SJCRH30 (cell line): ENCODE results near the gene KRTAP3-2. TPM values are rescaled to one million over a fixed set of nuclear protein-coding genes. Genes with fewer than 3 reads are reported as not detected.

Experiments
- DNase-seq, 2 experiments: peaks; one replicate each; pipeline ENCODE4 v3.0.0-alpha.2; 2015 to 2020
- H3K27ac ChIP-seq: fragments of 250-450 bp; sonication (Bioruptor Pico); 2 replicates; pipeline ENCODE4 v1.5.1; 2020; ENCODE audit warnings: mild to moderate bottlenecking, moderate library complexity
- H3K27me3 ChIP-seq: fragments of 250-450 bp; sonication (Bioruptor Pico); 2 replicates; pipeline ENCODE4 v1.5.1; 2020; ENCODE audit warnings: mild to moderate bottlenecking, moderate library complexity
- H3K36me3 ChIP-seq: fragments of 250-450 bp; sonication (Bioruptor Pico); 2 replicates; pipeline ENCODE4 v1.5.1; 2020; ENCODE audit warnings: mild to moderate bottlenecking, moderate library complexity
- H3K4me1 ChIP-seq: fragments of 250-450 bp; sonication (Bioruptor Pico); 2 replicates; pipeline ENCODE4 v1.5.1; 2020; ENCODE audit warnings: mild to moderate bottlenecking, moderate library complexity
- H3K4me3 ChIP-seq: fragments of 250-450 bp; sonication (Bioruptor Pico); 2 replicates; pipeline ENCODE4 v1.5.1; 2020; ENCODE audit warnings: mild to moderate bottlenecking, moderate library complexity
- H3K9me3 ChIP-seq: fragments of 250-450 bp; sonication (Bioruptor Pico); replicated peaks from 2 replicates; pipeline ENCODE4 v1.5.1; 2020; ENCODE audit warnings: mild to moderate bottlenecking, moderate library complexity
- total RNA-seq: library from RNA; depleted of rRNA; stranded (reverse); fragments of >200 nt; shearing (Covaris generic); gene quantifications from 2 replicates; pipeline ENCODE4 v1.2.3, GENCODE V29; 2014

The KRTAP3-2 gene
- total RNA-seq, 1 experiment from 2014 or later = not detected

DNA sequence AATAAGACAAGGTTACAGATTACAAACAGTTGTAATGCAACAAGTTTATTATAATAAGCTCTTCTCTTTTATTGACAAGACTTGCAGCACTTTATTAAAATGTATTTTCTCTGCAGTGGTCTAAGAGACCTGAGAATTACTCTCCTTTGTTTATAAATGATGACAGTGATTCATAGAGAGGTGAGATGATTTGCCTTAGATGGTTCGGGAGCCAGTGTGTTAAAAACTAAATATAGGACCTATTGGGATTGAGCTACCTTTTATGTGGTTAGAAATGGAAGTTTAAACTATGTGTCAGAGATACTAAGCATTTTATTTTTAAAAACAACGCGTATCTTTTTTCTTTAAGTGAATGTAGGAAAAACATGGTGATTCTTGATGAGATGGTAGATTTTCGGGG, 2.9 kb downstream of the KRTAP3-2 start:
- Histone ChIP-seq H3K4me1 (peaks cover 6% of the 10 kb centered on the region; the same call in 1 of the 2 replicates), H3K27ac (no peak overlapping the region), H3K9me3 (no peaks in the 10 kb centered on the region), H3K27me3 (no peaks in the 10 kb centered on the region), H3K36me3 (no peaks in the 10 kb centered on the region), H3K4me3 (no peak overlapping the region)
- DNase-seq = no peak

DNA sequence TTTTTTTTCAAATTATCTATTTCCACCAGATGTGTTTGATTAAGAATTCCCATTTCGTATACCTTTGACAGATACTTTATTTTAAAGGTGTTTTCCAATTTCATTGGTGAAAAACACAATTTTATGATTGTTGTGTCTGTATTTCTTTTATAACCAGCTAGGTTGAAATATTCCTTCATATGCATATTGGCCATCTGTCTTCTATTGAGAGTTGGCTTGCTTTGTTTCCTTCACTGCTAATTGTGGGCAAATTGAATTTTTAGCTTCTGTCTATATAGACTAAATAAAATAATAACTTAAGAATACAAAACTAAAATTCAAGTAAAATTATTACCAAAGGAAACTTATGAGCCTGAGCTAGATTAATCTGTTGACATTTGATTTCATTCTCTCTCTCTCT, 4.6 kb downstream of the KRTAP3-2 start:
- H3K36me3 ChIP-seq = no peaks in the 10 kb centered on the region
- H3K4me3 ChIP-seq = no peak overlapping the region
- no peaks in the 10 kb centered on the region for H3K27me3 ChIP-seq
- 0 out of 2 replicates have a peak, but pooled peaks cover 2% of the 10 kb centered on the region for H3K9me3 ChIP-seq
- H3K27ac ChIP-seq = no peak overlapping the region
- H3K4me1 ChIP-seq = peaks cover 6% of the 10 kb centered on the region; the same call in 1 of the 2 replicates
- DNase-seq = no peak

DNA sequence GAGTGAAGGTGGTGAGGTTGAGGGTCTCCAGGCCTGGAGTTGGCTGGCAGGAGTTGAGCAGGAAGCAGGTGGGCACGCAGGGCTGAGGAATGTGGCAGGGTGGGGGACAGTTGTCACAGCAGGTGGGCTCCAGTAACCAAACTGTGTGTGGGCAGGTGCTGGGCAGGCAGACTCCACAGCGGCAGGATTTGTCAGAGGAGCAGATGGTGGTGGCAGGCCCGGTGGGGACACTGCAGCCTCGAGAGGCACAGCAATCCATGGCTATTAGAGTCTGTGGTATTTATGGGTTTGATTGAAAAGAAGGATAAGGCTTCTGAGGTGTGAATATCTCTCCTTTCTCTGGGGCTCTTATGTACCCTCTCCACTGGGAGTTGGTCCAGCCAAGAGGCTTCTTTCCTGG, 5.9 kb downstream of the KRTAP3-2 start, which contains the start of gene KRTAP3-3:
TSS of gene KRTAP3-3 (minus strand) at position 326 of the 400 bp plus-strand sequence. CDS start at position 259, 67 bp downstream.
- Histone ChIP-seq H3K9me3 (0 out of 2 replicates have a peak, but pooled peaks cover 2% of the 10 kb centered on the region), H3K27me3 (no peaks in the 10 kb centered on the region), H3K36me3 (no peaks in the 10 kb centered on the region), H3K27ac (no peak within 1 kb of the TSS), H3K4me1 (peaks cover 6% of the 10 kb centered on the region; the same call in 1 of the 2 replicates), H3K4me3 (no peak within 1 kb of the TSS)
- peak; percentile 24 to 33 for DNase-seq

DNA sequence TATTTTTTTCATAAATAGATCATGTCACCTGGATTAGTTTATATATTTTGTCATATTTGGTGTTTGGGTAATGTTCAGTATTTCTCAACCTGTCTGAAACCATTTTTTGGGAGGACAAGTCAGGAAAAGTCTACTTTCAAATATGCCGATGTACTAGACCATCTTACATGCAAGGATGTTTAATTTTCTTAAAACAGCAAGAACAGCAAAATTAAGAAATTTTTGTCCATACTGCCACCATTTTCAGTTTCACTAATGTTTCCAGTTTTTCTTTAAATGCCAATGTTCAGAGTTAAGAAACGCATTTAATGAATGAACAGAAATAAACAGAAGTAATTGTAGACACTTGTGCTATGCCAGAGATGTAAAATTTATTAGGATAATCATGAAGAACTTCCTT, 6.6 kb downstream of the KRTAP3-2 start:
- Histone ChIP-seq H3K4me3 (no peak overlapping the region), H3K36me3 (no peaks in the 10 kb centered on the region), H3K27ac (no peak overlapping the region), H3K27me3 (no peaks in the 10 kb centered on the region), H3K9me3 (0 out of 2 replicates have a peak, but pooled peaks cover 2% of the 10 kb centered on the region), H3K4me1 (peaks cover 6% of the 10 kb centered on the region; the same call in 1 of the 2 replicates)
- DNase-seq = no peak

DNA sequence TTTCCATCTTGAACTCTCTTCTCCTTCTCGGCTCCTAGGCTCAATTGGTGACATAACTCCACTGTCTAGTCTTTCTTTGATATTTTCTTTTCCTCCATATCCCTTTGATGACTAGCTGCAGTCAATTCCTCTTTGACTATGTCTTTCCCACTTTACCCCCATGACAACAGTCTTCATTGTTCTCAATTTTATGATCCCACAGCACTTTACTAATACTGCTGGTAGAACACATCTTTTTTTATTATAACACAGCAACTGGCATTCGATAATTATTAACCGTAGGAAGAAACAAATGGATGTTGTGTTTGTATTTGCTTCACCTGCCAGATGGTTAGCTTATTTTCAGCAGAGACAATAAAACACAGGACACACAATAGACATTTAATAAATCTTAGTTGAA, 7.0 kb downstream of the KRTAP3-2 start:
- Histone ChIP-seq H3K4me3 (no peak overlapping the region), H3K4me1 (peaks cover 6% of the 10 kb centered on the region; the same call in 1 of the 2 replicates), H3K27ac (no peak overlapping the region), H3K9me3 (0 out of 2 replicates have a peak, but pooled peaks cover 2% of the 10 kb centered on the region), H3K36me3 (no peaks in the 10 kb centered on the region), H3K27me3 (no peaks in the 10 kb centered on the region)
- DNase-seq = no peak

DNA sequence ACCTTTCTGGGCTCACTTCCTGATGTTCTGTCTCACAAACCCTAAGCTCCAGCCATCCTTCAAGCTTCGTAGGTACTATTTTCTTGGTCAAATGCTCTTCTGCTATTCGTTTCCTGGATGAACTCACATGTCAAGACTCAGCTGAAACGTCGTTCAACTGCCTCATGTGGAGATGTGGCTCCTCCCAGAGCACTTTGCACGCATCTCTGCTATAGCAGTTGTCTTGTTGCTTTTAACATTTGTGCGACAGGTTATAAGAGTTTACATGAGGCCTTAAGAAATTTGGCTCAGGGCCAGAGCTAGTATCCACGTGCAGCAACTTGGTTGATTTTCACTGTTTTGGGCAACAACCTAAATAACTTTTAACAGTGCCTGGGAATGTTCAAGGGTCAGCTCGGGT, 12.8 kb downstream of the KRTAP3-2 start:
- H3K27ac ChIP-seq = no peak overlapping the region
- H3K4me1 ChIP-seq = no peaks in the 10 kb centered on the region
- no peak for DNase-seq
- H3K9me3 ChIP-seq = 0 out of 2 replicates have a peak, but pooled peaks cover 2% of the 10 kb centered on the region
- no peak overlapping the region for H3K4me3 ChIP-seq
- H3K27me3 ChIP-seq = no peaks in the 10 kb centered on the region
- H3K36me3 ChIP-seq = no peaks in the 10 kb centered on the region

DNA sequence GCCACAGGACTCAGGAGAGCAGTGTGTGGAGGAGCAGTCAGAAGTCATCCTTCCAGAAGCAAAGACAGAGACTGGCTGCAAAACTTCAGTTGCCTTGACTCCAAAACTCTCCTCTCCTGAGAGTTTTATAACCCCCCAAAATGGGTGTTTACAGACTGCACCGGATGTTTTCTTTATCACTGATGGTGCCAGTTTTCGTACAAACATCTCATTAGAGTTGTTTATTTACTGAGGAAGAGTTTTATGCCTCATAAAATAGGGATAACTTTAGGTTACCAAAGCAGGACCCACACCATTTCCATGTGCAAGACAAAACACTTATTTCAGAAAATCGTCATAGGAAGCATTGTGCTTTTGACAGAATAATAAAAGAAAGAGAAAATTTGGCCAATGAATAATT, 15.5 kb downstream of the KRTAP3-2 start, which contains the start of gene KRT40:
TSS of gene KRT40 (minus strand) at position 101 of the 400 bp plus-strand sequence. CDS start at position 48, 53 bp downstream.
- no peak within 1 kb of the TSS for H3K4me3 ChIP-seq
- no peak within 1 kb of the TSS for H3K27ac ChIP-seq
- no peak for DNase-seq
- peaks cover 8% of the 10 kb centered on the region for H3K4me1 ChIP-seq
- H3K9me3 ChIP-seq = no peaks in the 10 kb centered on the region
- H3K36me3 ChIP-seq = no peaks in the 10 kb centered on the region
- H3K27me3 ChIP-seq = no peaks in the 10 kb centered on the region

DNA sequence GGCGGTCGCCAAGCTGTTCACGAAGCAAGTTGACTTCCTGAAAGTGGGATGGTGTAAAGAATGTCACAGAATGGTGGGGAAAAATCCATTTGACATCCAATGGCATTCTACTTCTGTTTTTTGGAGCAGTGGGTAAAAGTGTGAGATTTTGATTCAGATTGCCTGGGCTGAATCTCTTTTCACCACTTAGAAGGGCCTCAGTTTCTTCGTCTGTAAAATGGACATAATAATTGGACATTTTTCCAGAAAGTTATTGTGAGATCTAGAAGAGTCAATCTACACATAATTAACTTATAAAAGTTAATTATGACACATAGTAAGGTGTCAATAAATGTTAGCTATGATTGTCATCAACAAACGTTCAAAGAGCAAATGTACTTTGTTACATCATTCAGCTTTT, 18.6 kb downstream of the KRTAP3-2 start:
- no peaks in the 10 kb centered on the region for H3K9me3 ChIP-seq
- no peak for DNase-seq
- H3K27ac ChIP-seq = peak overlapping the region; percentile 29
- no peaks in the 10 kb centered on the region for H3K36me3 ChIP-seq
- H3K27me3 ChIP-seq = no peaks in the 10 kb centered on the region
- H3K4me3 ChIP-seq = no peak overlapping the region; the same call in 1 of the 2 replicates
- peaks cover 8% of the 10 kb centered on the region for H3K4me1 ChIP-seq

DNA sequence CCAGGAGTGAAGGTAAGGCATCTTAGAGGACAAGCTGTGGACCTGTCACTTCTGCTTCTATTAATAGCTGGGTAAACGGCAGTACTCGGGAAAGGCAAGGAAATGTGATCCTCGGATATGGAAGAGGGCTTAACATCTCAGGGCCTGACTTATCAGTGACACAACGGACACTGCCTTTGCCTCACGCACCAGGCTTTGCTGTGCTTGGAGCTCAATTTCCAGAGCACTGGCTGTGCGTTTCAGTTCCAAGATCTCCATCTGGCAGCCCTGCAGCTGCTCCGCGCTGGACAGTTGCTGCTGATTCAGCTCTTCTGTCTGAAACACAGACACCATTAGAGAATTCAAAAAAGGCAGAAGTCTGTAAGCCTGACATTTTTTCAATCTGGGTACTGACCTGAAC, 19.1 kb downstream of the KRTAP3-2 start:
- Histone ChIP-seq H3K4me1 (peaks cover 8% of the 10 kb centered on the region), H3K27me3 (no peaks in the 10 kb centered on the region), H3K27ac (peak overlapping the region; percentile 29), H3K36me3 (no peaks in the 10 kb centered on the region), H3K4me3 (no peak overlapping the region; the same call in 1 of the 2 replicates), H3K9me3 (no peaks in the 10 kb centered on the region)
- DNase-seq = peak; percentile 62 to 74

DNA sequence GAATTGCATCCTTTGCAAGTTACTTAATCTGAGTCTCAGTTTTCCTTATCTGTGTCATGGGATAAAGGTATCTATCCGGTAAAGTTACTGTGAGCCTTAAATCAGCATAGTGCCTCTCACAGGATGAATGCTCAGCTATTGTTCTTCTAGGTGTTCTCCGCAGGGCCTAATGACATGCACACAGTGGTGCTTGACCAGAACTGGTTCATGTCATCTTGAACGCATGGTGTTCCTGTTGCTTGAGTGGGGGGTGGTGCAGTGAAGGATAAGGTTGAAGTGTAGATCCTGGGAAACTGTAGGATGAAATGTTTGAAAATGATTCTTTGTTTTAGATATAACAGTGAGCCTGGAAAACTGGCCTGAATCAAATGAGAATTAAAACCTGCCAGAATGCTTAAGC, 19.6 kb downstream of the KRTAP3-2 start:
- no peaks in the 10 kb centered on the region for H3K9me3 ChIP-seq
- H3K27ac ChIP-seq = no peak overlapping the region
- H3K27me3 ChIP-seq = no peaks in the 10 kb centered on the region
- no peak overlapping the region for H3K4me3 ChIP-seq
- DNase-seq = no peak
- no peaks in the 10 kb centered on the region for H3K36me3 ChIP-seq
- H3K4me1 ChIP-seq = peaks cover 8% of the 10 kb centered on the region

DNA sequence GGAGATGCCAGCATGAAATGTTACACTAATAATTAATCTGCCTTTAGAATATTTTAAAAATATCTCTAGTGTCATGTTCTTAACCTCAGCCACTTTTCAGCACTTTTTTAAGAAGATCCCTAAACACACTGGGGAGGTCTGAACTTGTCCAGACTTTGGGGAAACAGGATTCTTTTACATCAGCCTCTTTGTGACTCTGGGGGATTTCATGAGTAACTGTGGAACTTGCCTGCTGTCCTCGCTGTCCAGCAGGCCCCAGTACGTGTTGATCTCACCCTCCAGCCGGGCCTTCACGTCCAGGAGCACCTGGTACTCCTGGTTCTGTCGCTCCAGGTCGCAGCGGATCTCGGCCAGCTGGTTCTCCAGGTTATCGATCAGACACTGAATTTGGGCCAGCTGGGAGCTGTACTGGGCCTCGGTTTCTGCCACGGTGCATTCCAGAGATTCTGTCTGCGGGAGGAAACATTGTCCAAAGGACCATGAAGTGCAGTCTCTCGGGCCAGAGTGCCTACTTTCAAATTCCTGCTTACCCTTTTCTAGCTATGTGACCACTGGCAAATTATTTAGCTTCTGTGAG, 21.0 kb downstream of the KRTAP3-2 start:
- Histone ChIP-seq H3K27ac (no peak overlapping the region), H3K9me3 (no peaks in the 10 kb centered on the region), H3K4me1 (peaks cover 8% of the 10 kb centered on the region), H3K36me3 (no peaks in the 10 kb centered on the region), H3K27me3 (no peaks in the 10 kb centered on the region), H3K4me3 (no peak overlapping the region)
- peak in 1 of 2 experiments; percentile 11 for DNase-seq

DNA sequence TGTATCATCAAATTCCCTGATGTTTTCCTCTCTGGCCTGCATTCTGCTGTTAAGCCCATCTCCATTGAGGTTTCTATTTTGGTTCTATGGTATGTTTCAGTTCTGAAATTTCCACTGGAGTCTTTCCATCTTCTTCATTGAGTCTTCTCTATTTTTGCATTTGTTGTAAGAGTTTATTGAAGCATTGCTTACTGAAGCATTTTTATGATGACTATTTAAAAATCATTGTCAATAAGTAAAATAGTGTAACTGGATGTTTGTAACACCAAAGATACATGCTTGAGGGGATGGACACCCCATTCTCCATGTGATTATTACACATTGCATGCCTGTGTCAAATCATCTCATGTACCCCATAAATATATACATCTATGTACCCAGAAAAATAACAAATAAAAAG, 24.2 kb downstream of the KRTAP3-2 start:
- H3K27ac ChIP-seq = no peak overlapping the region
- no peak overlapping the region for H3K4me3 ChIP-seq
- no peaks in the 10 kb centered on the region for H3K36me3 ChIP-seq
- H3K4me1 ChIP-seq = peaks cover 4% of the 10 kb centered on the region
- no peaks in the 10 kb centered on the region for H3K27me3 ChIP-seq
- no peaks in the 10 kb centered on the region for H3K9me3 ChIP-seq
- no peak for DNase-seq

DNA sequence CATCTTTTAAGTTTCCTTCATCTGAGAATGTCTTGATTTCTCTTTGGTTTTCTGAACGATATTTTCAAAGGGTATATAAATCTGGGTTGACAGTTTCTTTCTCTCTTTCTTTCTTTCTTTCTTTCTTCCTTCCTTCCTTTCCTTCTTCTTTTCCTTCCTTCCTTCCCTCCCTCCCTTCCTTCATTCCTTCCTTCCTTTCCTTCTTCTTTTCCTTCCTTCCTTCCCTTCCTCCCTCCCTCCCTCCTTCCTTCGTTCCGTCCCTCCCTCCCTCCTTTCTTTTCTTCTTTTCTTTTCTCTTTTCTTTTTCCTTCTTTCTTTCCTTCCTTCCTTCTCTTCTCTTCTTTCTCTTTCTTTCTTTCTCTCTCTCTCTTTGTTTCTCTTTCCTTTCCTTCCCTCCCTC, 25.3 kb downstream of the KRTAP3-2 start:
- no peaks in the 10 kb centered on the region for H3K27me3 ChIP-seq
- no peak for DNase-seq
- no peaks in the 10 kb centered on the region for H3K9me3 ChIP-seq
- no peak overlapping the region for H3K4me3 ChIP-seq
- H3K4me1 ChIP-seq = no peaks in the 10 kb centered on the region
- H3K27ac ChIP-seq = no peak overlapping the region
- no peaks in the 10 kb centered on the region for H3K36me3 ChIP-seq

DNA sequence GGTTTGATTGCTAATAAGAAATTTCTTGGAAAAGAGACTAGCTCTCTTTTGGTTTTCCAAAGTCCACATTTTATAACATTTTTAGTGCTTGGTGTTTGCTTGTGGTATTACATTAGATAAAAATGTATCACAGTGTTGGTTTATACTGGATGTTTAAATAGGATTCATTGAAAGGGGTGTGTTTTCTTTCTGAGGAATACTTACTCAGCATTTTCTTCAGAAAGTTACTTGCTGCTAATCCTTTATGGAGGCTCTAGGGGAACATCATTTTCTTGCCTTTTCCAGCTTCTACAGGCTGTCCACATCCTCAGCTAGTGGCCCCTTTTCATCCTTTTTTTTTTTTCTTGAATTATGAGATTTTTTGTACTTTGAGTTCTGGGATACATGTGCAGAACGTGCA, 32.1 kb downstream of the KRTAP3-2 start:
- Histone ChIP-seq H3K27me3 (no peaks in the 10 kb centered on the region), H3K4me1 (no peaks in the 10 kb centered on the region), H3K36me3 (no peaks in the 10 kb centered on the region), H3K9me3 (no peaks in the 10 kb centered on the region), H3K4me3 (no peak overlapping the region), H3K27ac (no peak overlapping the region)
- DNase-seq = no peak

DNA sequence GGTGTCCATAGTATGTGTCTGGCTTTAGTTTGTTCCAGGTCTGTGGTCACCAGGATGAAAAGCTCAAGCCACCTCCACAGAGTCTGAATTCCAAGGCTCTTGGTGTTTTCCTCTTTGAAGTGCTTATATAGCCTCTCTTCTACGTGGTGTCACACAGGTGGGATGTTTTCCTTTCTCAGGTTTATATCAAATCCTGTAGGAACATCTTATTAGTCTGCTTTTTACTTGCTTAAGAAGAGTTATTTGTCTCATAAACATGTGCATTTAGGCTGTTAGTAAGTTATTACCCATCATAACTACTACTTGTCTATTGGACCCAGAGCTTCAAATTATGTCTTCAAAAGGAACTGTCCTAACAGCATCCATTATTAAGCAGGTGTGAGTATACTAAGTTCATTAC, 32.9 kb downstream of the KRTAP3-2 start, which contains the start of gene KRT39:
TSS of gene KRT39 (minus strand) at position 101 of the 400 bp plus-strand sequence. CDS start at position 9, 92 bp downstream.
- H3K36me3 ChIP-seq = no peaks in the 10 kb centered on the region
- DNase-seq = no peak
- no peaks in the 10 kb centered on the region for H3K9me3 ChIP-seq
- no peaks in the 10 kb centered on the region for H3K4me1 ChIP-seq
- no peak within 1 kb of the TSS for H3K27ac ChIP-seq
- H3K4me3 ChIP-seq = no peak within 1 kb of the TSS
- H3K27me3 ChIP-seq = no peaks in the 10 kb centered on the region

DNA sequence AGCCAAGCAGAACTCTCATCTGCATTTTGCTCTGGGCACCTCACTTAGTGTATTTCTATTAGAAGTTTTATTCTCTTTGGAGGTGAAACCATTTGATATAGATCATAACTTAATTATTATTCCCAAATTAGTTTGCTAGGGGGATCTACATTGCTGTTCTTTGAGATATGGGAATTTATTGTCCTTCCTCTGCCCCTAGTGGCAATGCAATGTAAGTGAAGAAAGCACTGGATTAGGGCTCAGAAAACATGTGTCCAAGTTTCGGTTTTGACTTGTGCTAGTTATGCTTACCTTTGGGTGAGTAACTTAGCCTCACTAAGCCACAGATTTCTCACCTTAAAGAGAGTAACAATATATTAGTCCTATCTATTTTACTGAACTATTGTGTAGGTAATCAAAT, 35.9 kb downstream of the KRTAP3-2 start:
- H3K36me3 ChIP-seq = no peaks in the 10 kb centered on the region
- H3K27me3 ChIP-seq = no peaks in the 10 kb centered on the region
- no peak overlapping the region for H3K27ac ChIP-seq
- H3K4me1 ChIP-seq = no peaks in the 10 kb centered on the region
- no peak overlapping the region for H3K4me3 ChIP-seq
- H3K9me3 ChIP-seq = no peaks in the 10 kb centered on the region
- DNase-seq = peak in 1 of 2 experiments; percentile 34
